ENCODE results near the gene NIM1K.

- TF ChIP-seq ZBTB21 (CRISPR knock-in tag; IDR thresholded peaks at IDR 0.05) (no peak), CHCHD3 (CRISPR knock-in tag; IDR thresholded peaks at IDR 0.05) (no peak)
Observed at GRCh38 chr5:43295202-43295601, 103.2 kb downstream of the NIM1K start.
